ENCODE results near the gene DDX25.

DNA sequence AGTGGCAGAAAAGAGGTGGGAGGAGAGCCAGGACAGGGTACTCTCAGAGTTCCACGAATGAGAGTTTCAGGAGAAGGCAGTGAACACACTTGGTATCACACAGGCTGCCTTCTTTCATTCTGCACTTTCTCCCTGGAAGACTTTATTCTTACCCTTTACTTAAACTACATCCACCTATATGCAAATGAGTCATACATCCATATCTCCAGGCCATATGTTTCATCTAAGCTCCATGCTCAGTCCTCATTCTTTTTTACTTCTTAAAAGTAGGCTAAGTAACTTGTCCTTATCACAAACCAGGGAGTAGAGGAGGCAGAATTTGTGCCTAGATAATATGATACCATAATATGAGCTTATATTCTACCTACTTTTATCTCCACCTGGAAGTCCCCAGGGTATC is 23.0 kb upstream of the DDX25 start:
- TF ChIP-seq, protein P1, sequence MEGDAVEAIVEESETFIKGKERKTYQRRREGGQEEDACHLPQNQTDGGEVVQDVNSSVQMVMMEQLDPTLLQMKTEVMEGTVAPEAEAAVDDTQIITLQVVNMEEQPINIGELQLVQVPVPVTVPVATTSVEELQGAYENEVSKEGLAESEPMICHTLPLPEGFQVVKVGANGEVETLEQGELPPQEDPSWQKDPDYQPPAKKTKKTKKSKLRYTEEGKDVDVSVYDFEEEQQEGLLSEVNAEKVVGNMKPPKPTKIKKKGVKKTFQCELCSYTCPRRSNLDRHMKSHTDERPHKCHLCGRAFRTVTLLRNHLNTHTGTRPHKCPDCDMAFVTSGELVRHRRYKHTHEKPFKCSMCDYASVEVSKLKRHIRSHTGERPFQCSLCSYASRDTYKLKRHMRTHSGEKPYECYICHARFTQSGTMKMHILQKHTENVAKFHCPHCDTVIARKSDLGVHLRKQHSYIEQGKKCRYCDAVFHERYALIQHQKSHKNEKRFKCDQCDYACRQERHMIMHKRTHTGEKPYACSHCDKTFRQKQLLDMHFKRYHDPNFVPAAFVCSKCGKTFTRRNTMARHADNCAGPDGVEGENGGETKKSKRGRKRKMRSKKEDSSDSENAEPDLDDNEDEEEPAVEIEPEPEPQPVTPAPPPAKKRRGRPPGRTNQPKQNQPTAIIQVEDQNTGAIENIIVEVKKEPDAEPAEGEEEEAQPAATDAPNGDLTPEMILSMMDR (IDR thresholded peaks at IDR 0.05; ENCODE audit: low read length): no peak
- TF ChIP-seq EZH2 (IDR thresholded peaks at IDR 0.05; ENCODE audit: borderline replicate concordance, low read length): no peak
